Measurements from ENCODE around the gene LTBP2. TPM values are rescaled to one million over a fixed set of nuclear protein-coding genes. Genes with fewer than 3 reads are reported as not detected.

Gene LTBP2
- total RNA-seq, 4 donors from 2014 or later = 19.8 to 51.9 (median 28.8) TPM

DNA sequence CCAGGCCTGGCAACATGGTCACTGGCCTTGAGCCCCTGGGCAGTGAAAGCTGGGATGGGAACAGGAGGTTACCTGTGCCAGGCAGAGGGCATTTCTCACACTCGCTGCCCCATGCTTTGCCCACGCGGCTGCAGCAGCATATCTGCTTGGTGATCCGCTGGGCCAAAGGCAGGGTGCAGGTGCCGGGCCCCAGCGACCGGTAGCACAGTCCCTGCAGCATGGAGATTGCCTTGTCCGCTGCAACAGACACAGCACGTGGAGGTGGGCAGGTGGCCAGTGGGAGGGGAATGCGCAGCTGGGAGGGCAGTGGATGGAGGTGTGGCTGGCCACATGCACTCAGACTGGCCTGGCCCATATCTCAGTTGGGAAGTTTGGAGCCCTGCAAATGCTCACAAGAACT lies 83.2 kb downstream of the LTBP2 start:
- H3K9me3 ChIP-seq = no peaks in the 10 kb centered on the region
- TF ChIP-seq, protein P1, sequence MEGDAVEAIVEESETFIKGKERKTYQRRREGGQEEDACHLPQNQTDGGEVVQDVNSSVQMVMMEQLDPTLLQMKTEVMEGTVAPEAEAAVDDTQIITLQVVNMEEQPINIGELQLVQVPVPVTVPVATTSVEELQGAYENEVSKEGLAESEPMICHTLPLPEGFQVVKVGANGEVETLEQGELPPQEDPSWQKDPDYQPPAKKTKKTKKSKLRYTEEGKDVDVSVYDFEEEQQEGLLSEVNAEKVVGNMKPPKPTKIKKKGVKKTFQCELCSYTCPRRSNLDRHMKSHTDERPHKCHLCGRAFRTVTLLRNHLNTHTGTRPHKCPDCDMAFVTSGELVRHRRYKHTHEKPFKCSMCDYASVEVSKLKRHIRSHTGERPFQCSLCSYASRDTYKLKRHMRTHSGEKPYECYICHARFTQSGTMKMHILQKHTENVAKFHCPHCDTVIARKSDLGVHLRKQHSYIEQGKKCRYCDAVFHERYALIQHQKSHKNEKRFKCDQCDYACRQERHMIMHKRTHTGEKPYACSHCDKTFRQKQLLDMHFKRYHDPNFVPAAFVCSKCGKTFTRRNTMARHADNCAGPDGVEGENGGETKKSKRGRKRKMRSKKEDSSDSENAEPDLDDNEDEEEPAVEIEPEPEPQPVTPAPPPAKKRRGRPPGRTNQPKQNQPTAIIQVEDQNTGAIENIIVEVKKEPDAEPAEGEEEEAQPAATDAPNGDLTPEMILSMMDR (IDR thresholded peaks at IDR 0.05 in 4 of 5, conservative IDR thresholded peaks at IDR 0.05 in 1 of 5) = no peak
- no peak for TF ChIP-seq POLR2A (IDR thresholded peaks at IDR 0.05)
- H3K4me1 ChIP-seq = peaks cover 8 to 9% of the 10 kb centered on the region in 2 donors
- H3K27me3 ChIP-seq = no peaks in the 10 kb centered on the region
- H3K4me3 ChIP-seq = no peak overlapping the region
- H3K36me3 ChIP-seq = no peaks in the 10 kb centered on the region
- ATAC-seq (no peak), DNase-seq (no peak)
- no peak overlapping the region for H3K27ac ChIP-seq
- intact Hi-C loops (cut with DNase I; ENCODE audit: low total_unique reads) (no loop called here), in situ Hi-C loops (cut with MboI; ENCODE audit: low sequenced_read_pairs in 4 of 4) (no loop called here)

DNA sequence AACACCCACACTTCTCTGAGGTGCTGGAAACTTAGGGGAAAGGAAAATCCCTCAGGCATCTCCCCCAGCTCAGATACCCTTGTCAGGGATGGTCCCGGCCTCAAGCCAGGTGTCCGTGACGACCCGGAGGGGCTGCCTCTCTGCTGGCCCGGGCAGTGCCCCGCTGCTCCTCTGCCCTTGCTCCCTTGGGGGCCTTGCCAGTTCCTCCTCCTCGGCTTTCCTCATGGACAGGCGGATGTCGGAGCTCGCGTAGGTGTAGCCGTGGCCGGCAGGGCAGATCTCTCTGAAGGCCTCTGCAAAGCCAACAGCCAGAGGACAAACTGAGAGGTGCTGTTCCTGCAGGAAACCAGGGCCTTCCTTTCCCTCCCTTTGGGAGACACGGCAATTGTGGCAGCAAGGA lies 83.6 kb downstream of the LTBP2 start:
- intact Hi-C loops (cut with DNase I; ENCODE audit: low total_unique reads) (no loop called here), in situ Hi-C loops (cut with MboI; ENCODE audit: low sequenced_read_pairs in 4 of 4) (no loop called here)
- DNase-seq (no peak), ATAC-seq (no peak)
- peaks cover 8 to 9% of the 10 kb centered on the region in 2 donors for H3K4me1 ChIP-seq
- no peaks in the 10 kb centered on the region for H3K36me3 ChIP-seq
- H3K27ac ChIP-seq = no peak overlapping the region
- H3K9me3 ChIP-seq = no peaks in the 10 kb centered on the region
- TF ChIP-seq POLR2A (IDR thresholded peaks at IDR 0.05) = no peak
- TF ChIP-seq, protein P1 (IDR thresholded peaks at IDR 0.05 in 4 of 5, conservative IDR thresholded peaks at IDR 0.05 in 1 of 5) = no peak
- no peak overlapping the region for H3K4me3 ChIP-seq
- no peaks in the 10 kb centered on the region for H3K27me3 ChIP-seq

DNA sequence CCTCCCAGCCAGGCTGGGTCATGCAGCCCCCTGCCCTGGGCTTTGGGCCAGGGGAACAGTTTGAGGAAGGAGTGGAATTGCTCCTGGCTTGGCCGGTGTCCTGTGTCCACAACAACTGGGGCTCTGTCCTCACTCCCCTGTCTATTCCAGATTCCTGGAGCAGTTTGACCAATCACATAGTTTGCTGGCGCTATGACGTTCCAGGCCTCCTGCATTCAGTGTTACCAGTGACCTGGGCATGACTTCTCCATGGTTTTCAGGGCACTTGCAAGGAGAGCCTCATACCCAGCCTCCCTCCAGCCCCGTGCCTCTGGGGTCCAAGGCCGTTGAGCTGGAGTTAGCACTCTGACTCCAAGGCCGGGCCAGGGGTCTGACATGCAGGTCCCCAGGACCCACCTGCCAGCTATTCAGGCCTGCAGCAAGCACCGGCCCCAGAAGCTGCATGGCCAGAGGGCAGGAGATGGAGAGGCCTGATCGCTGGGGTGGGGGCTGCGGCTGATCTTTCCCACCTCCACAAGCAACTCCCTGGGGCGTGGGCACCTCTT lies 84.2 kb downstream of the LTBP2 start:
- no peak for TF ChIP-seq POLR2A (IDR thresholded peaks at IDR 0.05)
- TF ChIP-seq, protein P1 (IDR thresholded peaks at IDR 0.05 in 4 of 5, conservative IDR thresholded peaks at IDR 0.05 in 1 of 5) = no peak
- H3K4me1 ChIP-seq = peaks cover 8 to 9% of the 10 kb centered on the region in 2 donors
- H3K36me3 ChIP-seq = no peaks in the 10 kb centered on the region
- no peak overlapping the region for H3K4me3 ChIP-seq
- DNase-seq (no peak), ATAC-seq (no peak)
- in situ Hi-C loops (cut with MboI; ENCODE audit: low sequenced_read_pairs in 4 of 4) (no loop called here), intact Hi-C loops (cut with DNase I; ENCODE audit: low total_unique reads) (no loop called here)
- H3K27me3 ChIP-seq = no peaks in the 10 kb centered on the region
- H3K9me3 ChIP-seq = no peaks in the 10 kb centered on the region
- H3K27ac ChIP-seq = no peak overlapping the region

DNA sequence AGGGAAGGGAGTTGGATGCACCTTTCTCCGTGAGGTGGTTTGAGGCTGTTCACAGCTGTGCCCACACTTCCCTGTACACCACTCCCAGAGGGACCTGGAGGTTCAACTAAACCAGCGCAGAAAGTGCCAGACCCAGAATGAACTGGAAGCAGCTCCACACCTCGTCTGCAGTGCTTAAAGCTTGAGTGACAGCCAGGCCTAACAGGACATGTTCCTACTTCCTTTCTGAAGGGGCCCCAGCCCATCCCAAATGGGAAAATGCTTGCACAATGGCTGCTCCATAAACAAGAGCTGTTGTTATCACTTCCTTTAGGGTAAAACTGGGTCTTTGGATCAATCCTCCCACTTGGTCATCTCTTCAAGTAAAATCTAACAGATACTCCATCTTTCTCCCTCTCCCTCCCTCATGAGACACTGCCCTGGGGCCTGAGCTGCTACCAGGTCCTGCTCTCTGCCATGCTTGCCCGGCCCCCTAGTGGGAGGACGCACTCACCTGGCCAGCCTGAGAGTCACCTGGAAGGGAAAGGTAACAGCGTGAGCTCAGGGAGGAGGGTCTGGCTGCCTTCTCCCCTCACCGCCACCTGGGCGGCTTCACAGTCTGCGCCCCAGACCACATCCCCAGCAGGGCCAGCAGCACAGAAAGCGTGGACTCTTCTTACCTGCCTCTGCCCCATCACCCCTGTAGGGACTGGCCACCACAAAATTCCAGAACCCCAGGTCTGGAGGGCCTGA lies 85.0 kb downstream of the LTBP2 start:
- DNase-seq (no peak), ATAC-seq (no peak)
- in situ Hi-C loops (cut with MboI; ENCODE audit: low sequenced_read_pairs in 4 of 4) (no loop called here), intact Hi-C loops (cut with DNase I; ENCODE audit: low total_unique reads) (no loop called here)
- H3K27ac ChIP-seq = no peak overlapping the region
- H3K4me3 ChIP-seq = no peak overlapping the region
- H3K9me3 ChIP-seq = no peaks in the 10 kb centered on the region
- H3K27me3 ChIP-seq = no peaks in the 10 kb centered on the region
- H3K36me3 ChIP-seq = no peaks in the 10 kb centered on the region
- peaks cover 8 to 9% of the 10 kb centered on the region in 2 donors for H3K4me1 ChIP-seq
- TF ChIP-seq POLR2A (IDR thresholded peaks at IDR 0.05) = no peak

DNA sequence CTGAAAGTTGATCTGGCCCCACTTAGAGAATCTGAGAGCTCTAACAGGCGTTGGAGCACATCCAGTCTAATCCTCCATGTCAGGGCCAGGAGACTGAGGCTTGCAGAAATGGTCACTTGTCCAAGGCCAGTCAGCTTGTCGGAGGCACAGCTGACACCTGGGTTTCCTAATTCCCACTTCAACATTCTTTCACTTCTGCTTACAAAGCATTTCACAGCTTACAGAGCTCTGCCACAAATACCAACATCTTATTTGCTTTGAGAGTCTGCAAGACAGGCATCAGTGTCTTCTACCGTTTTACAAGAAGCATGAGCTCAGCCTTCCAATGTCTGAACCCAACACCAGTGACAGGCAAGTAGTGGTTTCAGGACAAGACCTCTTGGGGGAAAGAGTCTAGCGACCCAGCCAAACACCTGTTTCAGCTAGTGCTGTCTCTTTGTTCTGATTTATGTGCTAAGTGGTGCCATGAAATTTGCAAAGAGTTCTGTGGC lies 86.6 kb downstream of the LTBP2 start:
- Histone ChIP-seq H3K36me3 (no peaks in the 10 kb centered on the region), H3K9me3 (no peaks in the 10 kb centered on the region), H3K4me3 (no peak overlapping the region), H3K4me1 (peaks cover 8 to 9% of the 10 kb centered on the region in 2 donors), H3K27ac (no peak overlapping the region), H3K27me3 (no peaks in the 10 kb centered on the region)
- in situ Hi-C loops (cut with MboI; ENCODE audit: low sequenced_read_pairs in 4 of 4) = no loop called here
- DNase-seq (no peak), ATAC-seq (no peak)
- TF ChIP-seq, protein P1 (IDR thresholded peaks at IDR 0.05 in 4 of 5, conservative IDR thresholded peaks at IDR 0.05 in 1 of 5) = no peak
- no peak for TF ChIP-seq POLR2A (IDR thresholded peaks at IDR 0.05)
- intact Hi-C loops (cut with DNase I; ENCODE audit: low total_unique reads) = no loop called here
